NCI-H2196 treated with DMSO at 0.1 percent for 48 hours (cell line): ENCODE measurements around the gene MSMP.

Source experiments
- DNase-seq: peaks from one replicate; lab custom pipeline; 2025; ENCODE audit not compliant: unreplicated experiment; lab: John Stamatoyannopoulos, UW

MSMP gene

DNA sequence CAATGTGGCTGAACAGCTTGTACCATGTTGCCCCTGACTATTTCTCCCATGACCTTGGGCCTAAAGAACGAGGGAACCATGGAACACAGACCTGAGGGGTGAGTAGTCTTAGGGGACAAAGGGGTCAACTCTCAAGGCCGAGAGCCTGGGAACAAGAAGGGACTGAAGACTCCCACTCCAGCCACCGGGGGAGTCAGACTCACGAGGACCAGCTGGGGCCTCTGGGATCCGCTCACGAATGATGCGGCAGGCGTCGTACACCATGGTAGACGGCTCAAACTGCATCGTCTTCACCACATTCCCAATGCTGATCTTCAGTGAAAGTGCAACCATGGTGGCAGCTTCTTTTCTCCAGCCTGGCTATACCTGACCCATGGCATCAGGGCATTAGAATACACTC is 28.7 kb downstream of the MSMP start:
- DNase-seq, result no peak

- no peak for DNase-seq
These were observed 30.2 kb downstream of the MSMP start for GRCh38 chr9:35723908-35724307.

- no peak for DNase-seq
These were observed 30.6 kb downstream of the MSMP start for GRCh38 chr9:35723426-35723825.

GRCh38 chr9:35719546-35719945 is 34.5 kb downstream of the MSMP start:
- DNase-seq, result no peak

DNA sequence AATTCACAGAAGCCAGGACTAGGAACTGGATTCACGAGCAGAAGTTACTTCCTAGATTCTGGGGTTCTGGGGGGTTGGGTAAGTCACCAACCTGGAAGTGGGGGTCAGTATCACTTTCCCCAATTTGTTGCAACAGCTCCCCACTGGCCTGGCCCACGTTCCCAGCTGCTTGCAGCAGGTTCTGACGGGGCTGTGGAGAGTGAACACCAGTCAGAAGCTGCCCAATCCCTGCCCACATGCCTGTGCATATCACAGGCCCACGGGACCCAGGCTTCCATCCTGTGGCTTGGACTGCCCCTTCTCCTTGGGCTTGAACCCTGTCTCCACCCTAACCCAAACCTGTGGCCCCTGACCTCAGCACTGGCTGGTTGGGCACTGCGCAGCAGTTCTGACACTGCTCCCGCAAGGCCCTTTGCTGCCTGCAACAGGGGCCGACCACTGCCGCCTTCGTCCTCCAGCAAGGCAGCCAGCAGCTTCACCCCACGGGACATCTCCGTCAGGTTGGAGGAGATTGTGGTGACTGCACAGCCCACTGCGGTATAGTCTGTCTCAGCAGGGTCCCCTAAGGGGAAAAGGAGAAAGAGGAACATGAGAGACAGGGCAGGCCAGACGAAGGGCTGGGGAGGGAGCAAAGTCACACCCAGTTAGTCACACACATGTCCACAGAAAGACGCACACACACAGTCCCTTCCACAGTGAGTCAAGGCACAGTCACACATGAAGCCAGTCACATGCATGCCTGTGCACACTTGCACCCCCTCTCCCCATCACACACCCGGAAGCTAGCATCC is 35.2 kb downstream of the MSMP start:
- no peak for DNase-seq

GRCh38 chr9:35717132-35717870 is 36.8 kb downstream of the MSMP start:
- DNase-seq, result no peak

DNA sequence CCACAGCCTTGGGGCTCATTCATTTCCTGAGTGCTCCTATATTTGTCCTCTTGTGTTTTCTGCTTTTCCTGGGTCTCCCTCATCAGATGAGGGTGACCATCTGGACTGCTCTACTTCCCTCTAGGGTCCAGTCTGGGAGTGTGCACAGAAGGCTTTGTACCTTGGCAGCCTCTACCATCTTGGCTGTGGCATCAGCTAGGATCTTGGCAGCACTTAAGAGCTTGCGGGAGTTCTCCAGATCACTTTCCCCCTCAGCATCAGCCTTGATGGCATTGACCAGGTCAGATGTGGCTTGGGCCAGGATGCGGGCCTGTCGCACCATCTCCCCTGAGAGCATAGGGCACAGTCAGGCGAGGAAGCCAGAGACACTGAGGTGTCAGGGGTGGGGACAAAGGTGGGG is 37.8 kb downstream of the MSMP start:
- DNase-seq, result no peak

- DNase-seq, result no peak
These were observed 39.4 kb downstream of the MSMP start for GRCh38 chr9:35714579-35715252.

DNA sequence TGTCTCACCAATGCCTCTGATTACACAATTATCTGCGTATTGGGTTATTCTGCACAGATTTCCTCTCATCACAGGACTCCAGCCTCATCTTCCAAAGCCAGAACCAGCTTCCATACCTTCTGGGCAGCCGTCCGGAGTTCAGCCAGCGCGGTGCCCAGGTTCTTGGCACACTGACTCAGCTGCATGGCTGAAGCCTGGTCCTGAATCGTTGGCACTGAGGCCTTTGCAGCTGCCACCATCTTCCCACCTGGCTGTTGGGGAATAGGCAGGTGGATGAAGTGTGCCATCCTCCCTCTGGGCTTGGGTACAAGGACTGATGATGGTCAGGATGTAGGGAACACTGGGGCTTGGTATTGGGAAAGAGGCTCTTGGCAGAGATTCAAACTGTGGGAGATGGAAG is 40.0 kb downstream of the MSMP start:
- DNase-seq, result no peak

GRCh38 chr9:35713578-35713977 is 40.5 kb downstream of the MSMP start:
- DNase-seq, result no peak

DNA sequence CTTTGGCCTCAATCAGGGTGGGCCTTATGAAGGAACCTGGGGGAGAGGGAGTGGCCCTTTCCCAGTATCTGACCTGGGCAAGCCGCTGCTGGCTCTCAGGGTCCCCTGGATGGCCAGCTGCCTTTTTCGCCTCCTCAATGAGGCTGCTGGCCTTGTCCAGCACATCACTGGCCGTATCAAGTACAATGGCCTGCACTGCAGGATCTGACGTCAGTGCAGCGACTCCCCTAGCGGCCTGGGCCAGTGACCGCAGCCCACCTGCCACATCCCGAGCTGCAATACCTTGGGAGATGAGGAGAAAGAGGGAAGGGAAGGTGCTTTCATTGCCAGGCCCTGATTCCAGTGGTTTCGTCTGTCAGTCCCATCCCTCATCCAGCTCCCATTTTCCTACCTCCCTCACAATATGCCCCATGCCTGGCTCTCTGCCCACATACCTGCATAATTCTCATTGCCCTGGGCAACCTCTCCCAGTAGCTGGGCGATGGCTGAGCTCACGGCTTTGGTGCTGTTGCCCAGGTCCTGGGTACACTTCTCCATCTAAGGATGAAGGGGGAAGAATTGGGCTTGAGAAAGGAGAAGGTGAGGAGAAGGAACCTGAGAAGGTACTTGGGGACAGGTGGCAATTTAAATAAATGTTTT is 41.2 kb downstream of the MSMP start:
- no peak for DNase-seq

GRCh38 chr9:35711501-35712428 is 42.3 kb downstream of the MSMP start:
- no peak for DNase-seq

DNA sequence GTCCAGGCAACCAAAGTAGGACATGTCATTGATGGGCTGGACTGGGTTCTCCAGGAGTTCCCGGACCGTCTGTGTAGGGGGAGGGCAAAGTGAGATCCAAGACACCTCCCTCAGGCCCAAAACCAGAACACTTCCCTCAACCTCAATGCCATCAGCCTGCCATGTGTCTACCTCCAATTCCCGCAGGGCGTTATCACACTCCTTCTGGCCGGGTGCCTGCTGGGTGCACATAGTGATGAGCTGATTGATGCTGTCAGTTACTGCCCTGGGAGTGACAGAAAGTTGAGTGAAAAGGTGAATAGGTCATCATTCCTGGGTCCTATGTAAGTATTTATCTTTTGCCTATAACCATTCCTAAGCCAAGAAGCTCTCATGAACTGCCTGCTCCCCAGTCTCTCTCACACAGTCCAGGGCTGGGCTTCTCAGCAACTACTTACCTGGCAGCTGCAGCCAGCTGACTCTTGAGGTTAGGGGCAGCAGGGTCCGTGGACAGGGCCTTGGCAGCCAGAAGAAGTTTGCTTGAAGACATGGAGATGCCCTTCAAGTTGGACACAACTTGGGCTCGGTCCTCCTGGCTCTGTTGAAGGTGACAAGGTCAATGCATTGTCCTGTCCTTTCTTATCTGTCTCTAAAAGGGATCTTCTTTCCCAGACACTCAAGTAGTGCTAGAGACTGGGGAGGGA is 43.1 kb downstream of the MSMP start:
- DNase-seq, result no peak

DNA sequence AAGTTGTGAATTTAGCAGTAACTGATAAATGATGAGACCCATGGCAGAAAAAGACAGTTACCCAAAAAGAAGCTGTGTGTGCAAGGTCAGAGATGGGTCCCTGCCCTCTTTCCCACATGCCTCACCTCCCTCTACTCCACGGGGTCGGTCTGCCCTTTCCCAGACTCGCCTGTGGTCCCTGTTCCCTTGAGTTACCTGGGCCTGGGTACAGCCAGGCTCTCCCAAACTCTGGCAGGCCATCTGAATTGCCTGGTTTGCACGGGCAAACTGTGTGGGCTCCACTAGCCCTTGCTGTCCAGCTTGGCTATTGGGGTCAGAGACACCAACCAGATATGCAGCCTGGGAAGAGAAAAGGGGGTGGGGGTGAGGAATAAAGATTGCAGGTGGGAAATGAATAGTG is 45.9 kb downstream of the MSMP start:
- no peak for DNase-seq

DNA sequence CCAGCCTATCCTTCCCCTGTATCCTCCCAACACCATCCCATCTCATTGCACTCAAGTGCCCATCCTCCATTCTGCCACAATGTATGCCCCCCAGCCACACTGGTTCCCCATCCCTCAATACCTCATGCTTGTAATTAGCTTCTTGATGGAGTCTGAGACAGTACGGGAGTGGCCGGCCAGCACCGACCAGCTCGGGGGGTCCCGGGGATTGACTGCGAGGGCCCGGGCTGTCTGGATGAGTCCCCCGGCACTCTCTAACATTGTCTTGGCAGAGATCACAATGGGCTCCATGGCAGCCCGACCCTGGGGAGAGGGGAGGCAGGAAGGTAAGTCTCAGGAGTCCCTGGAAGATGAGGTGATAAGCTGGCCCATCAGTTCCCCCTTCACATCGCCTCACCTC is 47.1 kb downstream of the MSMP start:
- no peak for DNase-seq

DNA sequence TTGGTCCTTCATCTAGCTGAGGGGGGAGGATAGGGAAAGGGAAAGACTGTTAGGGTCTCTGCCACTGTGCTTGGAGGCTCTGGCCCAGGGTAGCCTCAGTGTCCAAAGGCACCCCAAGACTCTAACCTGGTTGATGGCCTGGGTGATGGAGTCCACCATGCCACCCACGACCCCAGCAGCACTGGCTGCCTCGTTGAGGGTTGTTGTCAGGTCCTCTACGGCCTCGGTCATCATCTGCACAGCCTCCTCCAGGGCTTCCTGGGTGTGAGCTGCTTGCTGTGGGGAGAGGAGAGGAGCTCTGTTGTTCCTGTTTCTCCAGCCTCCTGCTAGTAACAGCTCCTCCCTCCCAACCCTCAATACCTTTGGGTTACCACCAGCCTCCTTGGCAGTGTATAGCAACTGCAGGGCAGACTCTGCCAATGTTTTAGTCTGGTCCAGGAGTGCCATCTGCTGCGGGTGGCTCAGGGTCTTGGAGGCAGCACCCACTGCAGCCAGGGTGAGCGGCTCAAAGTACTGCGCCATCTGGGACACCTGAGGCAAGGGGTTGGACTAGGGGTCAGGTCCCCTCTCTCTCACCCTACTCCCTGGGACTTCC is 48.1 kb downstream of the MSMP start:
- DNase-seq, result no peak

DNA sequence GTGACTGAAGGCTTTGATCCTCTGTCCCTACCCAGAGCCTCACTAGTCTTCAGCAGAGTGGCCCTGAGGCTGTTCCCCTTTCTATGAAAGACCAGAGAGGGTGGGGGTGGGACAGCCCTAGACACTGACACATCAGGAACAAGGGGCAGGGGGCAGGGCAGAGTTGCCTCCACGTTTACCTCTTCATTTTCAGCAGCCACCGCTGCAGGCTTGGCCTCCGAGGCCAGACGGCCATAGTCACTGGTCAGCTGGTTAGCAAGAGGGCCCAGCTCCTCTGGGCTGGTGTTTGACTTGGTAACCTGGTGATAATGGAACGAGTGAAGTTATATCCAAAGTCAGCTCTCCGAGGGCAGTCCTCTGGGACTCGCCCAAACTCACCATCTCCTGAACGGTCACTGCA is 48.7 kb downstream of the MSMP start:
- DNase-seq, result no peak

DNA sequence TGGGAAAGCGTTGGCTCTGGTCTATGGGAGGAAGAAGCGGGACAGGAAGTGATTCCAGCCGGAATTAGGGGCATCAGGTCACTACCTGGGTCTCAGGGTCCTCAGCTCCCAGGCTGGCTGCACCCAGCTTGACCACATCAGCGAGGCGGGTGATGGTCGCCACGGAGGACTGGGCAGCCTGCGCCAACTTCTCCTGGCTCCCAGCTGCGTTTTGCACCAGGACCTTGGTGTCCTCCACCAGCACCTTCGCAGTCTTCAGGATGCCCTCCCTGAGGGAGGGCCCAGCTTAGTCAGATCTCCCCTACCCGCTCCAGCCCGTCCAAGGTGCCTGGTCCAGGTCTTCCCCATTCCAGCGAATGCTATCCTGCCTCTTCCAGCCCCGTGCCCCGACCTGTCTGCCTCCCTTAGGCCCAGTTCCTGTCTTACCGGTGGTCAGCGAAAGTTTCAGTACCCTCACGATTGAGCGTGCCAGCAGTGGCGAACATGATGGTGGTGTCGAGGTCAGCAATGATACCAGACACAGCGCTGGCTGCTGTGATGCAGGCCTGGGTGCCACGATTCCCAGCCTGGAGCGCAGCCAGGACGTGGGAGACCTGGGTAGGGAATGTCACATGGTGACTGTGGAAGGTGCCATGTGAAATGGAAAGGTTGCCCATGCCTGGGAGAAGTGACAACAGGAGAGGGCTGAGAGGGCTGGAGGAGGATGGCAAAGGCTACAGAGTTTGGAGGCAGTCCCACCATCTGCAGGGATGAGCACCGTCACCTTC is 50.0 kb downstream of the MSMP start:
- no peak for DNase-seq
